VCaP (cell line): ENCODE measurements around the gene SERHL2.
A peak's percentile ranks its signal among the peaks of the same experiment; 100 is the strongest.
"Not testable (repeated sequence)": the region's sequence is repeated elsewhere in the genome, so short reads cannot be mapped to it uniquely, and the experiment has no call there.

Experiments used
- H3K27ac ChIP-seq: fragments of 450-650 bp; 2 replicates; pipeline ENCODE4 v1.5.1; 2017
- CTCF ChIP-seq: fragments of 450-650 bp; conservative IDR thresholded peaks from 2 replicates; pipeline ENCODE4 v1.5.1; 2017; ENCODE audit warnings: mild to moderate bottlenecking, moderate library complexity

Gene SERHL2

GRCh38 chr22:42552294-42552647 is 1.5 kb upstream of the SERHL2 start:
- not testable (repeated sequence) for H3K27ac ChIP-seq
- peak; percentile 23; the same call in 1 of the 2 replicates for TF ChIP-seq CTCF

DNA sequence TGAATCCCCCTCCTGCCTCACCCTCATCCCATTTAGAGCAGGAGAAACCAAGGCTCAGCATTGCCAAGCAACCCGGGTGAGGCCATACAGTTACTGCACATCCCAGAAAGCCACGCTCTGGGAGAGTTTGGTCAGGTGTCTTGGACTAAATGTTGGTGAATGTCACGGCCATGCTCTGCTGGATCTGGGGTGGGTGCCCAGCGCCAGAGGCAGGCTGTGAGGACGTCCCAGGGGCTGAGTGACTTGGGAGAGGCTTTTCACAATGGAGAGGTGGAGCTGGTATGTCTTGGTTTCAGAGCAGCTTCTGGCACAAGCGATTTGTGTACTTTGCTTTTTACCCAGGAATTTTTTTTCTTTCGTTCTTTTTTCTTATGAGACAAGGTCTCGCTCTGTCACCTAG is 6.6 kb downstream of the SERHL2 start:
- TF ChIP-seq CTCF: no peak
- H3K27ac ChIP-seq: no peak overlapping the region

DNA sequence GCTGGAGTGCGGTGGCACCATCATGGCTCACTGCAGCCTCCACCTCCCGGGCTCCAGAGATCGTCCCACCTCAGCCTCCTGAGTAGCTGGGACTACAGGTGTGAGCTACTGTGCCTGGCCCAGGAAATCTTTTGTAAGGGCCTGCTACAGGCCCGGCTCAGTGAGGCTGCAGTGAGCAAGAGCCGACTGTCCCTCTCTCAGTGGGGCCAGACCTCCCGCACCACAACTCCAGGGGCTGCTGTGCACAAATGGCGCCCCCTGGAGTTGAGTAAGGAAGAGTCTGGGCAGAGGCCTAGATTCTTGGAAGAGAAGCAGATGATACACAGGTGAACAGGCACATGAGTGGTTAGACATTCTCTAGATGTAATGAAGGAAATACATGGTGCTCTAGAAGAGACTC is 7.0 kb downstream of the SERHL2 start:
- TF ChIP-seq CTCF: peak; percentile 47
- H3K27ac ChIP-seq: no peak overlapping the region

DNA sequence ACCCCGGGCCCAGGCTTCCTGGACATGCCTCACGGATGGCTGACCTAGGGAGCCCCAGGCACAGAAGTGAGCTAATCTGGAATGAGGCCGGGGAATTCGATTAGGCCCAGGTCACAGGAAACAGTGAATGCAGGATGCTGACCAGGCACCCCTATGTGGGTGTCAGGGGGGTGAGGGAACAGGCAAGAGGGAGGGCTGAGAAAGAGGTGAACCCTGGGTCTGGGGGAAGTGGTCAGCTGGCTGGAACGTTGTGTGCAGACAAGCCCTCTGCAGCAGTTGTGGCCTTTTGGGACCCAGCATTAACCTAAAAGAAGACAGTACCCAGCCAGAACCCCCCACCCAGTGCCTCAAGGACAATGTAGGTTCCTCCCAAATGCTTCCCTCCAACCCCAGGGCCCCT is 8.1 kb downstream of the SERHL2 start:
- H3K27ac ChIP-seq: no peak overlapping the region
- no peak for TF ChIP-seq CTCF

GRCh38 chr22:42562279-42562678 is 8.5 kb downstream of the SERHL2 start:
- no peak for TF ChIP-seq CTCF
- H3K27ac ChIP-seq: no peak overlapping the region

DNA sequence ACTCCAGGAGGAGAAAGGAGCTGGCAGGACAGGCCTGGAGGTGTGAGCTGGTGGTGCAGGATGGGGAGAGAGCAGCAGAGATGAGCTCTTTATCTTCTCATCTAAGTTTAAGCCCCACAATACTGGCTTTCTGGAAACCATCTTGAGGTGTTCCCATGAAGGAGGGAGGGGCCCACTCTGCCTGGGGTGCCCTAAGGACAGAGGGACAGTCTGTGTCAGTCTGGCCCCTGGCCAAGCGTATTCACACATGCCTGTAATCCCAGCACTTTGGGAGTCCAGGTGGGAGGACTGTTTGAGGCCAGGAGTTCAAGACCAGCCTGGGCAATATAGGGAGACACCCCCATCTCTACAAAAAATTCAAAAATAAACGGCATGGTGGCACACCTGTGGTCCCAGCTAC is 8.9 kb downstream of the SERHL2 start:
- no peak for TF ChIP-seq CTCF
- H3K27ac ChIP-seq: no peak overlapping the region

DNA sequence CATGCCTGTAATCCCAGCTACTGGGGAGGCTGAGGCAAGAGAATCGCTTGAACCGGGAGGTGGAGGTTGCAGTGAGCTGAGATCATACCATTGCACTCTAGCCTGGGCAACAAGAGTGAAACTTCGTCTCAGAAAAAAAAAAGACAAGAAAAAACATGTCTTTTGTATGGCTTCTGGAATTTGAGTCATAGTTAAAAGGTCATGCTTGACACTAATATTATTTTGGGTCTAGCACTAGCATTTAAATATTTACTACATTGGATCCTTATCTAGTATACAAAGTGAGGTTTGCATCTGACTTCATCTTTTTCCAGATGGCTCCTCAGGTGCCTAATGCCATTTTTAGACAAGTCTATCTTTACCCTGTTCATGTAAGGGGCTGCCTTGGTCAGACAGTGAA is 10.2 kb downstream of the SERHL2 start:
- not testable (repeated sequence) for H3K27ac ChIP-seq

DNA sequence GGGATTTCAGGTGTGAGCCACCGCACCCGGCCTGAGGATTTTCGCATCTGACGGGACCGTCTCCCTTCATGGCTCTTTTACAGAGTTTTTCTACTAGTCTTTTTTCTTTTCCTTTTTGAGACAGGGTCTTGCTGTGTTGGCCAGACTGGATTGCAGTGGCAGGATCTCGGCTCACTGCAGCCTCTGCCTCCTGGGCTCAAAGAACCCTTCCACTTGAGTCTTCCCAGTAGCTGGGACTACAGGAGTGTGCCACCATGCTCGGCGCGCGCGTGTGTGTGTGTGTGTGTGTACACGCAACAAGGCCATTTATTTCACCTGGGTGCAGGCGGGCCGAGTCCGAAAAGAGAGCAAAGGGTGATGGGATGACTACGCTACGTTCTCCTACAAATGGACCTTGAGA is 10.9 kb downstream of the SERHL2 start:
- no peak for TF ChIP-seq CTCF
- no peak overlapping the region for H3K27ac ChIP-seq
